ENCODE results near the gene SRGAP2B.
"Not testable (repeated sequence)": the region's sequence is repeated elsewhere in the genome, so short reads cannot be mapped to it uniquely, and the experiment has no call there.

SRGAP2B gene

GRCh38 chr1:145082483-145083255 lies 12.5 kb downstream of the SRGAP2B start:
- DNase-seq: not testable (repeated sequence)

DNA sequence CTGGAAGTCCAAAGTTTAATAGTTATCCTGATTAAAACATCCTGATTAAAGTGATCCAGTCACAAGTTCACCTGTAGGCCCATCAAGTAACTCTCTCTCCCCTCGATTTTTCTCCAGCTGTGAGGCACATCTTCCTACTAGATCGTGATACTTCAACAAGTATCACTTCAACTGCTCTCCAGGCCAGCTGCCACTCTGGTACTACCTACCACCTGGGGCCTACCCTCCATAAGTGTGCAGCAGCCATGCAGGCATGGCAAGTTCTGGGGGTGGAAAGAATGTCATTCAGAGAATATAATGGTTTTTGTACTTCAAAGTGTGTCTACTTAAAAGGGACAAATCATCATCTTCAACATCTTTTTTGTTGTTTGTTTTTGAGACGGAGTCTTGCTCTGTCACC lies 14.9 kb downstream of the SRGAP2B start:
- DNase-seq: not testable (repeated sequence)

GRCh38 chr1:145079737-145080136 lies 15.4 kb downstream of the SRGAP2B start:
- not testable (repeated sequence) for DNase-seq

GRCh38 chr1:145078787-145079370 lies 16.2 kb downstream of the SRGAP2B start:
- not testable (repeated sequence) for DNase-seq

DNA sequence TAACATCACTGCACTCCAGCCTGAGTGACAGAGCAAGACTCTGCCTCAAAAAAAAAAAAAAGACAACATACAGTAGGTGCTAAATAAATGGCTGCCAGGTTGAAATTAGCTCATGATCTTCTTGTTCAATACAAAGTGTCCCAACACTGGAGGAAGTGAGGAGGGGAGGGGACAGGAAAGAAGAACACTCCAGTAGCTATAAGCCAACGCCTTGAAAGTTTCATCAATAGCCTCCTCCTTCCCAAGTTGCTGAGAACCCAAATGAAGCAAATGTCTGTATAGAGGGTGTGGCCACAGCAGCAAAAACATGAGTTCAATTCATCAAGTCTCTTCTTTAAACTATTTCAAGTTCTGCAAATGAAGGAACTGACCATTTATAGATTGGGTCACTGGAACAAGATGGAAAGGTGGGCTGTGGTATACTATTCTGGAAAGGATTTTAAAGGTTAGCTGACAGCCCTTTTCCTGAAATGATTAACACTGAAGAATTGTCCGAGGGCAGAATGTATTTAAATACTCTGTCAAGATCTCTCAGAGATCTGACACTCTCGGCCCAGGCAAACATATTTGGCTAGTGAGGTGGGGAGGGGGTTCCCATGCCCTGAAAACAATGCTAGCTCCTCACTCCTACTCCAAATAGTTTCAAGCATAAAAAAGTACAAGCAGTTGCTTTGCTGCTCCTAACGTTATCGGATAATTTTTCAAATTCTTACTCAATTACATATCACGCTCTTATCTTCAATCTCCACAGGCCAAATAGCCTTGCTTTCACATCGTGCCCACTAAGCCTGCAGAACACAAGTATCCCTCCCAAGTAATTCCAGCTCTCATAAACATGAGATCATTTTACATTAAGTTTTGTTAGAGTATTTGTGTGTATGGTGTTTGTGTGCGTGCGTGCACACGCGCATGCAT lies 17.0 kb downstream of the SRGAP2B start:
- DNase-seq: not testable (repeated sequence)

- not testable (repeated sequence) for DNase-seq
Observed at GRCh38 chr1:145076877-145077276, 18.3 kb downstream of the SRGAP2B start.

GRCh38 chr1:145074021-145074559 lies 21.0 kb downstream of the SRGAP2B start:
- DNase-seq: not testable (repeated sequence)

DNA sequence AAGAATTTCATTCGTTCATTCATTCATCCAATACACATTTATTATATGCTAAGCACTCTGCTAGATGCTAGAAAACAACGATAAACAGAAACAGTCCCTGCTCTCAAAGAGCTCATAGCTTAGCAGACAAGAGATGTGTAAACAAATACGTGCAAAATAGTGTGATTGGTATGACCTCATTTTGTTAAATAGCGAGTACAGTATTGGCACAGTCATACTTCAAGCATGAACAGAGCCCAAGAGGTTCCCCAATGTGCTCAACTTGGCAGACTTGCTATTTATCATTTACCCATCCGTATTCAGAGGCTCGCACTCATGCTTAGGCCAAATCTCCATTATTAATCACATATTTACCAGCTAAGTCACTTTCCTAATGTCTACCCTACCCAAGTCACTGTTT lies 23.6 kb downstream of the SRGAP2B start:
- not testable (repeated sequence) for DNase-seq

- DNase-seq: not testable (repeated sequence)
Observed at GRCh38 chr1:145066486-145066885, 28.6 kb downstream of the SRGAP2B start.

DNA sequence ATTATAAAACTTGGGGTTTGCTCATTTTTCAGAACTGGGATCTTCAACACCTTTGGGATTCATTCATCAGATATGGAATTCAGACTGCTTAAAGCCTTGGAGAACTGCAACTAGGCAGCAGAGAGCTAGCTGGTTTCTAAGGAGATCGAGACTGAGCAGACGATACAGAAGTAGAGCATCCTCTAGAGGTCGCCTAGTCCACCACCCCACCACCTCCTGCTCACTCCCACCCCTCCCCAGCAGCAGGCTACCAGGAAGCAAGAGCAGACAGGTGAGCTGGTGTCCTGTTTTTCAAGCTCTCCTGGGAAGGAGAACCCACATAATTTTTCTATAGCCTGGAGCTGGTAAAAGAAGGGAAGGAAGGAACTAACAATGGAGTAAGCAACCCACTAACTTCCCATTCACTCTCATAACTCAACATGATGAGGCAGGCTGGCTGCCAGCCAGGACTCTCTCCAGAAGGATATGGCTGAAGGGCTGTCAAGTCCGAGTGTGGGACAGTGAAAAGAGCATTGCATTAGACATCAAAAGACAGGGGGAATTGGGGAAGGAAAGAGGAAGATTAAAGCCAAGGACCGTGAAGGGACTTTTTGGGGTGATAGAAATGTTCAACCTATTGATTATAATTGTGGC lies 29.8 kb downstream of the SRGAP2B start:
- DNase-seq: not testable (repeated sequence)

DNA sequence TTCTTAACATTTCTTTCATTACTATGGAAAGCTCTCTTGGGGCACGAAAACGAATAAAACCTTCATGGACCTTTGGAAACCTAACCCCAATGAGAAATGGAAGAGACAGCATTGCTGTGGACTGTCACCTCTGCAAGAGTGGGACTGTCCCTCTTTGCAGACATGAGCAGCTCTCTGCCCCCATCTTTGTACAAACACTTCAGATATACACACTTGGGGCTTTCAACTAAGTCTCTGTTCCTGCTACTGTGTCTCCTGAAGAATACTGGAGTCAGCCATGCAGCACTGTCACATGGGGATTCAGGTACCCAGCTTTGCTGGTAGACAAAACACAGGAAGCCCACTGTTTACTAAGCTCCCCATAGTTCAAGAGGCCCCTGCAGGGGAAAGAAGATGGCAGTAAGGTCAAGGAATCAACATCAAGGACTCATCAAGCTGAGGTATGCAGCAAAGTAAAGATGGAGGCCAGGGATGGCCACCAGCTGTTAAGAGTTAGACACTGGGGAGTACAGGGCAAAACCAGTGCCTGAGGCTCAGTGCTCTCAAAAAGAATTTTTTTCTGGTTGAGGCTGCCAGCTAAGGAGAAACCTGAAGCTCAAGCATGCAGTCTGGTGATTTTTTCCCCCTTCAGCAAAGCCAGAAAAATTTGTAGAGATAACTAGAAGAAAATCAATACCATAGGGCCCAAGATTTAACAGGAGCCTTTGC lies 31.0 kb downstream of the SRGAP2B start:
- not testable (repeated sequence) for DNase-seq

- not testable (repeated sequence) for DNase-seq
Observed at GRCh38 chr1:145063285-145063684, 31.8 kb downstream of the SRGAP2B start.

DNA sequence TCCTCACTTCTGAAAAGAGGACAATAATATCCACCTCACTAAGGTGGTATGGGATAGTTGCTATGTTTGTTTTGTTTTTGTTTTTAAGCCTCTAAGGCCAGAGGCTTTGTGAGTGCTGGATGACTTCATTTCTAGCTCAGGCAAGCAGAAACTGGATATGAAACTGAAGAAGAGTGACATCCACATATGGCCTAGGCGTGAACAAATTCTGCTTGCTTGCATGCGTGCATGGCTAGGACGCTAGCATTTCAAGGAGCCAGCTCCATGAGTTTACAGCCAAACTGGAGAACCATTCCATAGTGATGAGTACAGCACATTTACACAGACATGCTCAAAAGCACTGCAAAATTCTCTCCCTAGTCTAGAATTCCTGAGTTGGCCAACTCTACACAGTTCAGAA lies 36.9 kb downstream of the SRGAP2B start:
- DNase-seq: not testable (repeated sequence)

- DNase-seq: not testable (repeated sequence)
Observed at GRCh38 chr1:145055217-145055760, 39.8 kb downstream of the SRGAP2B start.

DNA sequence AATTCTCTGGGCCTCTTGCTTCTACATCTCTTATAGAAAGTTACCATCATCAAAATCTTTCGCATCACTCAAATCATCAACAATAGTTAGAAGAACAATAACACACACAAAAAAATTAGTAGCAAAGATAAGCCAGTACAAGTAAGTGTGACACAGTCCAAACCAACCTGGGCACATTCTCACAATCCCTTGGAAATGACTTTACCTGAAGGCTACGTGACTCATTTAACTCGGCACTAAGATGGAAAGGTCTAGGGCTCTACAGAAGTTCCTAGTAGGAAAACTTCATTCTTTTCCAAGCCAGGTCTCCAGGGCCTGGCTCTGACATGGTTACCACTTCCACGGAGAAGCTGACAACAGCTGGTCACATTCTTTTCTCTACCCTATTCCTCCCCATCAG lies 41.7 kb downstream of the SRGAP2B start:
- DNase-seq: not testable (repeated sequence)

DNA sequence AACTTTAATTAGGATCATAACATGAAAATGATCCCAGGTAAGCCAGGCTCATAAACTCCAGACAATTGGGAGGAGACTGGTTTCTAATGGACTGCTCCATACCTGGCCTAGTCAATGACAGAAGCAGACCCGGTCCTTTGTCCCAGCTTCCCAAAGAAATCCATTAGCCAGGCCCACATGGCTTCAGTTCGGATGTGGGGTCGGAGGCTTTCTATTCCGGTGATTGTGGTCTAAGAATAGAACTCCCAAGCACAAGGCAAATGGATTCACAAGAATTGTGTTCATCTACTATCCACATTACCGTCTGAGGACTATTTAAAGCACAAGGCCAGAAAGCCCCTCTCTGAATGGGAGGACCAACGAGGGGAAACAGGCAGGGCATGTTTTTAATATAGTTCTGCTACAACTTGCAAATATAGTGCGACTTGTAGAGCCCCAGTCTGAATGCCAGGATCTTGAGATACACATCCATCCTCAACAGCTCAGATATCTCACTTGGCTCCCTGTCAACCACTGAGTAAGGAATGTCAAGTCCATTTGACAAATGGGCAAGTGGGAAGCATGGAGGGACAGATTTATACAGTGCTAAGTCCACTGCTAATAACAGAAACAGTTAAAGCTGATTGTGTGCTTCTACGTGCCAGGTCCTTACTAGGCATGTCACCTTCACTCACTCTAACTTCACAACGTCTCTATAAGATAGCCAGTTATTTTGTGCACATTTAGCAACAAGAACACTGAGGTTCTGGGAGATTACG lies 42.9 kb downstream of the SRGAP2B start:
- DNase-seq: not testable (repeated sequence)

DNA sequence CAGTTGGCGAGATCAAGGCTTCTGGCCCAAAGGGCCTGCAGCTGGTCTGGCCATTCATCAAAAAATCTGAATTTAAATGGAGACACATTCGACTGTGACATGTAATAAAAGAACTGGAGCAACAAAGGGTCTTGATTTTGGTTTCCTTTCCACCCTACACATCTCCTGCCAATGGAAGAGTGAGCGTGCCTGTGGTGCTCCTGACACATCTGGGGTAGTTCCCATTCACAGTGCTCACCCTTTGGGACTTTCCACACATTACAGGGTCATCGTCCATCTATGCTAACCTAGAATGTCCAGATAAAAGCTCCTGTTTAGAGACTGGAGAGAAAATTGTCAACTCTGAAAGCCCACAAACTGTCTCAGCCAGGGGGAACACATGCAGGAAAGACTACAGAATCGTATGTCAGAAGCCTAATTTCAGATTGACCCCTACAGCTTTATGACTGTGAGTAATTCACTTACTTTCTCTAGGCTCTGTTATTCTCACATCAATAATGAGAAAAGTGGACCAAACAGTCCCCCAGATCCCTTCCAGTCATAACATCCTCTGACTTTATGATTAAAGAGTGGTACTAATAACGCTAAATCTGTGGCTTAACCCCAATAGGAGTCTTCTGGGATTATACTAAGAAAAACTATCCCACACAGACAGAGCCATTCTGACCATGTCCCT lies 46.8 kb downstream of the SRGAP2B start:
- DNase-seq: not testable (repeated sequence)

DNA sequence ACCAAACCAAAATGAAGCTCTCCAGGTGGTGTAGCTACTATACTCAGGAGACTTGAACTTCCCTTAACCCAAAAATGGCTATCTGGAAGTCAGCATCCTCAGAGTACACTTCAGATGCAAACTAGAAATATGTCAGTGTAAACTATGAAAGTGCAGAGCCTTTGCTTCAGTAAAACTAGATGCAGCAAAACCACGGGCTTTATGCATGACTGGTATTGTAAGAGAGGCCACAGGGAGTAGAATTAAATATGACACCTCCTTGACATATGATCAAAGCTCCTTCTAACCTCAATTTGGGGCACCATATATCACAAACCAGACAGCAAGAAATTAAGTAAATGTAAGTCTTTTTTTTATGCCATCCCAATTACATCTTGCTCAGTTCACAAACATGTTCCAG lies 47.6 kb downstream of the SRGAP2B start:
- DNase-seq: not testable (repeated sequence)

DNA sequence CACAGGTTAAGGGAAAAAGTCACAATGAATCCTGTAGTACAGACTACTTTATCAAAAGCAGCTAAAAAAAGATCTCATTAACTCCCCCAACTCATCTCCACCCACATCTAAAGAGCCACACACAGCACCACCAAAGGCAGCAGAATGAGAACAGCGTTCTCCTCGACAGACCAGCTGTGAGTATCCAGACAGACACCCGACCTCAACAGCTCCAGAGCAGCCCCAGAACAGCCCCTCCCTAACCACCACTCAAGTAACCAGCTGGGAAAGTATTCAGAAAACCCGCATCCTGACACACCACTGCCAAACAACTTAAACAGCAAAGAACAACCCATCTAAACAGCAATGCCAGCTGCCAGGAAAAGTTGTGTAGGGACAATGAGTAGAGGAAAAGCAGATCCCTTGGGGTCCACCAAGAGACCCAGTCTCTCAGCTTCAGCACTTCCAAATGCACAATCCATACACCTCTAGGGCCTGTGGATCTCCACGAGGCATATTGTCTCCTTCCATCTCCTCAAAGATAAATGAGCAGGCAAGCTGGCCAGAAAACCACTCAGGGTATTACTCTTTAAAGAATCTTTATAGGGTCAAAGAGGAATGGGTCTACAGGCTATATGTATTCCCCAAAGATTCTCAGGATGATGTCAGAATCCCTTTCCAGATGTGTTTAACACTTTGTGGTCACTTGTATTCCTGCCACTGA lies 49.4 kb downstream of the SRGAP2B start:
- DNase-seq: not testable (repeated sequence)

All from activated CD4-positive, alpha-beta T cell treated with anti-CD3 and anti-CD28 coated beads for 4 hours (primary cell).